ENCODE data around the gene PERCC1.

The PERCC1 gene

GRCh38 chr16:1448536-1449116, 17.7 kb downstream of the PERCC1 start:
- in situ Hi-C loops (cut with MboI; ENCODE audit: low sequenced_read_pairs, unreplicated experiment) = no loop called here
- no peak for DNase-seq (ENCODE audit: low spot score)
- TF ChIP-seq, protein P1, sequence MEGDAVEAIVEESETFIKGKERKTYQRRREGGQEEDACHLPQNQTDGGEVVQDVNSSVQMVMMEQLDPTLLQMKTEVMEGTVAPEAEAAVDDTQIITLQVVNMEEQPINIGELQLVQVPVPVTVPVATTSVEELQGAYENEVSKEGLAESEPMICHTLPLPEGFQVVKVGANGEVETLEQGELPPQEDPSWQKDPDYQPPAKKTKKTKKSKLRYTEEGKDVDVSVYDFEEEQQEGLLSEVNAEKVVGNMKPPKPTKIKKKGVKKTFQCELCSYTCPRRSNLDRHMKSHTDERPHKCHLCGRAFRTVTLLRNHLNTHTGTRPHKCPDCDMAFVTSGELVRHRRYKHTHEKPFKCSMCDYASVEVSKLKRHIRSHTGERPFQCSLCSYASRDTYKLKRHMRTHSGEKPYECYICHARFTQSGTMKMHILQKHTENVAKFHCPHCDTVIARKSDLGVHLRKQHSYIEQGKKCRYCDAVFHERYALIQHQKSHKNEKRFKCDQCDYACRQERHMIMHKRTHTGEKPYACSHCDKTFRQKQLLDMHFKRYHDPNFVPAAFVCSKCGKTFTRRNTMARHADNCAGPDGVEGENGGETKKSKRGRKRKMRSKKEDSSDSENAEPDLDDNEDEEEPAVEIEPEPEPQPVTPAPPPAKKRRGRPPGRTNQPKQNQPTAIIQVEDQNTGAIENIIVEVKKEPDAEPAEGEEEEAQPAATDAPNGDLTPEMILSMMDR (IDR thresholded peaks at IDR 0.05; ENCODE audit: borderline replicate concordance, control extremely low read depth, extremely low read depth, insufficient read depth, missing control alignments) = no peak

- no peak for DNase-seq (ENCODE audit: low spot score)
- in situ Hi-C loops (cut with MboI; ENCODE audit: low sequenced_read_pairs, unreplicated experiment) = no loop called here
- TF ChIP-seq, protein P1 (IDR thresholded peaks at IDR 0.05; ENCODE audit: borderline replicate concordance, control extremely low read depth, extremely low read depth, insufficient read depth, missing control alignments) = no peak
Measured at GRCh38 chr16:1449201-1449788, 18.4 kb downstream of the PERCC1 start.

GRCh38 chr16:1450218-1450617, 19.3 kb downstream of the PERCC1 start:
- in situ Hi-C loops (cut with MboI; ENCODE audit: low sequenced_read_pairs, unreplicated experiment) = no loop called here

GRCh38 chr16:1450841-1451240, 20.0 kb downstream of the PERCC1 start:
- in situ Hi-C loops (cut with MboI; ENCODE audit: low sequenced_read_pairs, unreplicated experiment) = no loop called here
- DNase-seq (ENCODE audit: low spot score) = no peak
- TF ChIP-seq, protein P1 (IDR thresholded peaks at IDR 0.05; ENCODE audit: borderline replicate concordance, control extremely low read depth, extremely low read depth, insufficient read depth, missing control alignments) = no peak

More at GRCh38 chr16:1450218-1450617, 19.3 kb downstream of the PERCC1 start:
- TF ChIP-seq, protein P1 (IDR thresholded peaks at IDR 0.05; ENCODE audit: borderline replicate concordance, control extremely low read depth, extremely low read depth, insufficient read depth, missing control alignments) = no peak
- DNase-seq (ENCODE audit: low spot score) = no peak

DNA sequence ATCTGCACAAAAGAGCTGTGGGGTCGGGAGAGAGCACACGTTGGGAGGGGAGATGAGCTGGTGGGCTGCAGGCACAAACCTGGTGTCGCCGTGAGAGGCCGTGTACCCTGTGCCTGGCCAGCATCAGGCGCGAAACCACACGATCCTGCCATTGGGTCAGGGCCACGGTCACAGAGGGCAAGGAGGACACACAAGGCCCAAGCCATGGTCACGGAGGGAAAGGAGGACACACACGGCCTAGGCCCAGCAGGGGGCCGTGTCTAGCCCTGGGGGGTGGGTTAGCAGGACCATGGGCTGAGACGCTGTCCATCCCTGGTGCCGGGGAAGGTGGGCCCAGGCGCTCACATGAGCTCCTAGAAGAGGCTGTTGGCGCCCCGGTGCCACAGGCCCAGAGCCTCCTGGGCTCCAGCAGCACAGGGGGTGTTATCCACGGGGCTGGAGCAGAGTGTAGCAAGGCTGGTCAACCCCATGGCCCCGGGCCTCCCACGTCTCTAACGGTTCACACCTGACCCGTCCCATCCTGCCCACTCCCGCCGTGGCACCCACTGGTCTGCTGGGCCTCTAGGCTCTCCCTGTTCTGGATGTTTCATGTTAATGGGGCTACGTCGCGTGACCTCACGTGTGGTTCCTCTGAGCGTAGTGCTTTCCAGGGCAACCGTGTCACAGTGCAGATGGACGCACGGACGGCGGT, 21.0 kb downstream of the PERCC1 start:
- in situ Hi-C loops (cut with MboI; ENCODE audit: low sequenced_read_pairs, unreplicated experiment) = no loop called here
- no peak for DNase-seq (ENCODE audit: low spot score)
- TF ChIP-seq, protein P1 (IDR thresholded peaks at IDR 0.05; ENCODE audit: borderline replicate concordance, control extremely low read depth, extremely low read depth, insufficient read depth, missing control alignments) = no peak

GRCh38 chr16:1452530-1452929, 21.7 kb downstream of the PERCC1 start:
- in situ Hi-C loops (cut with MboI; ENCODE audit: low sequenced_read_pairs, unreplicated experiment) = no loop called here
- TF ChIP-seq, protein P1 (IDR thresholded peaks at IDR 0.05; ENCODE audit: borderline replicate concordance, control extremely low read depth, extremely low read depth, insufficient read depth, missing control alignments) = no peak
- DNase-seq (ENCODE audit: low spot score) = no peak
